ENCODE results near the gene UFD1.

UFD1 gene, protein sequence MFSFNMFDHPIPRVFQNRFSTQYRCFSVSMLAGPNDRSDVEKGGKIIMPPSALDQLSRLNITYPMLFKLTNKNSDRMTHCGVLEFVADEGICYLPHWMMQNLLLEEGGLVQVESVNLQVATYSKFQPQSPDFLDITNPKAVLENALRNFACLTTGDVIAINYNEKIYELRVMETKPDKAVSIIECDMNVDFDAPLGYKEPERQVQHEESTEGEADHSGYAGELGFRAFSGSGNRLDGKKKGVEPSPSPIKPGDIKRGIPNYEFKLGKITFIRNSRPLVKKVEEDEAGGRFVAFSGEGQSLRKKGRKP

DNA sequence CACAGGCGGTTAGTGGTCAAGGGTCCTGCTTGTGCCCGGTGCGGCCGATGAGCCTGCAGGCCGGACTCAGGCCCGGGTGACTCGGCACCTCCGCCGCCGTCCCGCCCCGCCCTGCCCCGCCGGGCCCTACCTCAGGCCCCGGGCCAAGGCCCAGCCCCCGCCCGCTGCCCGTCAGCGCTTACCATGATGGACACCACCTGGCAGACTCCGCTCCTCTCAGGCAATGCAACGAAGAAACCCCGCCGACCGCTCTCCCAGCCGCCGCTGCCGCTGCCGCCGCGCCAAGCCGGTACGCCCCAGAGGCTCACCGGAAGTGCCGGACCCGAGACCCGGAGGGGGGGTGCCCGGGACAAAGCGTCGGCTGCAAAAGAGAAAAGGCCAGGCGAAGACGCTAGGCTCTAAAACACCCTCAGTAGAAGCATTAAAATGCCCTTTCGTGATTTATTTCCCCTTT is at the start of gene UFD1:
TSS of gene UFD1 (minus strand) at position 293 of the 454 bp plus-strand sequence. CDS start at position 185, 108 bp downstream.
- DNase-seq: peak; percentile 88

DNA sequence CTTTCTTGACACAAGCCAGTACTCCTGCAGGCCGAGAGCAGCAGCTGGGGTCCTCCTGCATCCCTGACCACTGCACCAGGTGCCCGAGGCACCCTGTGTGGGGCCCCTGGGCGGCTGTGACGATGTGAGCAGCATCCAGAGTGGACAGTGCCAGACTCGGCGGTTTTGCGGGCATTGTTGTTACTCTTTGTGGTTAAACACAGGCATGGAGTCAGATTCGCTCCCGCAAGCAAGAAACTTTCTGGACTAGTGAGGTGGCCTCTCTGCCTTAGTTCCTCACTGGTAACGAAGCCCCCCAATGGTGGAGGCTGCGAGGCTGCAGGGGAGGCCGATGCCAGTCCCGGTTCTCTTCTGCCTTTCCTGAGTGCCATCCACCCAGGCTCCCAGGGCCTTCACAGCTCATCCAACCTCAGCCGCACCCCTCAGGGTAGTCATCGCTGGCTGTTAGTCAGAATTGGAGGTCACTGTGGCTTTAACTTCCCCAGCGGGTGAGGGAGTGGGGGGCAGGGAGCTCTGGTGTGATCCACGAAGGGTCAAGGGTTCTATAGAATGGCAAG is 48.9 kb upstream of the UFD1 start:
- peak; percentile 16 for DNase-seq

DNA sequence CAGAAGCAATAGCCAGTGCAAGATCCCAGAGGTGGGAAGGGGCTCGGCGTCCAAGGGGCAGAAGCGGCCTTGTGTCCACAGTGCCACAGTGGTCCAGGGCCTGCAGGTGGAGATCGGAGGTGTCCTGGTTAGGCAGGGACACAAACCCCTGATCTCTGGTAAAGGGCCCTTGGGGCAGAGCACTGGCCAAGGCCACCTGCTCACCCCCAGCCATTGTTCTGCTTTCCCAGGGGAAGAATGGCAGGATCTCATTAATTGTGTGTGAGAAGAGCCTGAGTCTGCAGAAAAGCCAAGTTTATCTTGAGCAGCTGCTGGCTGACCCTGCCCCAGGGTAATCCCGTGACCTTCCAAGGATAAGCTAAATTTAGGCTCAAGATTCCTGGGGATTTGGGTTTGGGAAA is 48.3 kb upstream of the UFD1 start:
- DNase-seq: no peak

DNA sequence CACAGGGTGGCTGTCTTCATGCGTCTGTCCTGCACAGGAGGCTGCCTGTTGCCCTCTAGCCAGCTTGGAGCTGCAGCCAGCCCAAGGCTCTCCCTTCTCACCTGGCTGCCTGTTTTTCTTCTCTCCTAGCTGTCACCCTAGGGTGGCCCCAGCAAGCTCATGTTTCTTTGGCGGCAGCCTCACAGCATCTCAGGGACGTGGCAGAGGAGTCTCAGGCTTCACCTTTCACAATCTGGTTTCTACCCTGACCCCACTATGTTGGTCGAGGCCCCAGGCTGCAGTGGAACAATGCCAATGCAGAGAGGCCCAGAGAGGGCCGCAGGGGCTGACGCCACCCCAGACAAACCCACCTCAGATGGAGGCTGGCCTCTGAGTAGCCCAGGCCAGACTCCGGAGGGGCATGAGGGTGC is 47.7 kb upstream of the UFD1 start:
- no peak for DNase-seq

DNA sequence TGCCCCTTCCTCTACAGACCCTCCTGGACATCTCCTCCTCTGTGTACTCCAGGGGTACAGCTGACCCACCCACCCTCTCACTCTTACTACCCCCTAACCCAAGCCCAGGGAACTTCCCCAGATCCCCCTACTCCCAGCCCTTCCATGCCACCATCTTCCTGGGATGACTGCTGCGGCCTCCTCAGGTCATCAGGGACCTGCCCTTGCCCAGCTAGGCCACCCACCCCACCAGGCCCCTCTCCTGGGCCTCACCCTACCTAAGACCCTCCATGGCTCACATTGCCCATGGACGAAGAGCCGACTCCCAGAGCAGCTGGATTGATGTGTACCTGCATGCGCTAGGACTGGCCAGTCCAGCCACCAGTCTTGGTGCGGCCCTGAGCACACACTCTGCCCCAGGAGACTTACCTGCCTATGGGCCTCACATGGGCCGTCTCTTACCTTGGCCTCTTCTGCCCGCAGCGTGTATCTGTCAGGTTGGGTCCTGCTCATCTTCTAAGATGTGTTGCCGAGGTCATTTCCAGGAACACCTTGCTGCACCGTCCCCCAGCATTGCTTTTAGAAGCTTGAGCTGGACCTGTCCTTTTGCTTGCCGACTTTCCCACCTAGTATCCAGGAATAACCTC is 47.2 kb upstream of the UFD1 start:
- no peak for DNase-seq

DNA sequence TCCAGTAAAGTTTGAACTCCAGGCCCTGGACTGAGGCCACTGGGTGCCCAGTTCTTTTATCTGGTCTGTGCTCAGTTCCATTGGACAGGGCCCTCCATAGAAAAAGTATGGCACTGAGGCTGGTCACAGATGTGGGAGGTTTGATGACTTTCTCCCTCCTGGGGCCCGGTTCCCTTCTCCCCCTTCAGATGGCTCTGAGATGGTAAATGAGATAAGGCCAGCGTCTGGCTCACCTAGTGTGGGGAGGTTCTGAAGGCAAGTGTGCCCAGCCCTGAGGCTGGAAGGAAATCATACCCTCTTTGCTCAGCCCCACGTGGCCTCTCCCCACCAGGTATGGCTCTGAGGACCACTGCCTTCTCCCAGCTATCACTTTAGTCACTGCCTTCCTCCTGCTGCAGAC is 46.7 kb upstream of the UFD1 start:
- no peak for DNase-seq

DNA sequence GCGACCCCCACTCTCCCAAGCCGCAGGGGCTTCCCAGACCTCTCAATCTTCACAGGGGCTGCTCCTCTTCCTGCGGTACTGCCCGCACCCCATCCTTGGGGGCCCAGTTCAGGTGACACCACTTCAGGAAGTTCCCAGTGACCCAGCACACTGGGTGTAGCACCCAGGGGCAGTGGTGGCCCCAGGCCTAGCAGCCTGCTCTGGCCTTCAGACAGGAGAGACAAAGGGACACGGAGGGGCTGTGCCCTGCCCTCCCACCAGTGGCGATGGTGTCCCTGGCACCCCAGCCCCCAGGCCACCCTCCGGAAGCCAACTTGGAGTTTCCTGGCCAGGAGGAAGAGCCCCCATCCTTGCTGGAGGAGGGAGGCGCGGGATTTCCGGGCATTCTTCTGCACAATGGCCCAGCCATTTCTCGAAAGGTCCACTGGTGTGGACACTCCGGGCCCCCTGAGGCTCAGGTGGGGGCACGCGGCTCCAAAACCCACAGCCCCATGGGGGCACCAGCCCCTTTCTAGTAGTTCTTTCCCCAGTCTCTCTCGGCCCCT is 46.2 kb upstream of the UFD1 start:
- DNase-seq: peak; percentile 29

DNA sequence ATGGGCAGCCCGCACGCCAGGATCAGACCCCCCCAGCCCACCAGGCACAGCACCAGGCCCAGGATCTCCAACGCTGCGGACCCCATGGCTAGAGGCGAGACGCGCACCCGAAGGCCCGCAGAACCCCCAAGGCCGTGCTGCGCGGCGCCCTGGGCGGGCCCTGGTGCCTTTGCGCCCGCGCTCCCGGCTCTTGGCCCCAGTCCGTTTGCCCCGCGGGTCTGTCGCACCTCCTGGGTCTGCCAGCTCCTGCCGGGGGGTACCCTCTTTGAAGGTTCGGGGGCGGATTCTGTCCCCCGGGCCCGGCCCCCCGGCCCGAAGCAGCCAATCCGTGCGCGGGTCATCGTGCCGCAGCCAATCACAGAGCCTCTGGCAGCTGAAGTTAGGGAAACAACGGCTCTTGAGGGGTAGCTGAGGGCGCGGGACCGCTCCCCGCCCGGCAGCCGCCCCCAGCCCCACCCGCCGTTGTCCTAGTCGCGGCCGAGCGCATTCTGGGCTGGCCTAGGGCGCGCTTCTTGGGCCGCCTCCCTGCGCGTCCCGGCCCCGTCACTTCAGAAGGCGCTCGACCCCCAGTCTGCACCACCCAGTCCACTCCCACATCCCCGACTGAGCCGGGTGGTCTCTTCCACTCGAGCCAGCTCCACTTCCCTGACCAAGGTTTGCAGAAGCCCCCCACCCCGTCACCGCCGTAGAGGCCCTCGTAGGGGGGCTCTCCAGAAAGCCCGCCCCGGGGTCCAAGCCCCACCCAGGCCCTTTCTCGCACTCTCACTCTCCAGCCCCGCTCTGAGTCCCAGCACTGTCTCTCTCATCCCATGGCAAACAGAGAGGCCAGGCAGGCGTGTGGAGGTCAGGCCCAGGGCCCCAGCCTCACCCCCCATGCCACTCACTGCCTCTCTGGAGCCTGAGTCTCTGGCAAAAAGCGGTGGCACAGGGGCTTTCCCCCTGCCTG is 45.5 kb upstream of the UFD1 start, which contains the start of gene CLDN5:
TSS of gene CLDN5 (minus strand) at position 241 of the 946 bp plus-strand sequence. CDS start at position 86, 155 bp downstream.
- peak; percentile 67 for DNase-seq

DNA sequence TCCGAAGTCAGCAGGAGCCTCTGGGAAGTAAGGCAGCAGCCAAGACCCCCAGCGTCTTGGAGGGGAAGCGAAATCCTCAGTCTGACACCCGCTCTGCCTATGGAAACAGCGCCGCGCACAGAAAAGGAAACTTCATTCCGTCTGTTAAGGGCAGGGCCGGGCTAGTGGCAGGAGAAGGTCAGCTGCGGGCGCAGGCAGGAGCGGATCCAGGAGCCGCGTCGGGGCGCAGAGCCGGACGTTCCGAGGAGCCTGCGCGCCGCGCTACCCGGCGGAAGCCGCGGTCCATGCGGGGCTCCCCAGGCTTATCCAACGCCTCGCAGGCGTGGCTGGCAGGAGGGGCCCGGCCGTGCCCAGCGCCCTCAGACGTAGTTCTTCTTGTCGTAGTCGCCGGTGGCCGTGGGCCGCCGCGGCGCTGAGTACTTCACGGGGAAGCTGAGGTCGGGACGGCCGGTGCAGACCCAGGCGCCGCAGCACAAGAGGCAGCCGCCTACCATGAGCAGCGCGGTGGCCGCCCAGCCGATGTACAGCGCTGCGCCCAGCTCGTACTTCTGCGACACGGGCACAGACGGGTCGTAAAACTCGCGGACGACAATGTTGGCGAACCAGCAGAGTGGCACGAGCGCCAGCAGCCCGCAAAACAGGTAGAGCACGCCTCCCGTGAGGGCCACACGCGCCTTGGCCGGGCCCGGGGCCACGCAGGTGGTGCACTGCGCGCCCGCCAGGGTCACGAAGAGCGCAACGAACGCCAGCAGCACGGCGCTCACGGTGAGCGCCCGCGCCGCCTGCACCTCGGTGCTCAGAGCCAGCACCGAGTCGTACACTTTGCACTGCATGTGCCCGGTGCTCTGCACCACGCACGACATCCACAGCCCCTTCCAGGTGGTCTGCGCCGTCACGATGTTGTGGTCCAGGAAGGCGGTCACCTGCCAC is 44.5 kb upstream of the UFD1 start:
- peak; percentile 37 for DNase-seq

DNA sequence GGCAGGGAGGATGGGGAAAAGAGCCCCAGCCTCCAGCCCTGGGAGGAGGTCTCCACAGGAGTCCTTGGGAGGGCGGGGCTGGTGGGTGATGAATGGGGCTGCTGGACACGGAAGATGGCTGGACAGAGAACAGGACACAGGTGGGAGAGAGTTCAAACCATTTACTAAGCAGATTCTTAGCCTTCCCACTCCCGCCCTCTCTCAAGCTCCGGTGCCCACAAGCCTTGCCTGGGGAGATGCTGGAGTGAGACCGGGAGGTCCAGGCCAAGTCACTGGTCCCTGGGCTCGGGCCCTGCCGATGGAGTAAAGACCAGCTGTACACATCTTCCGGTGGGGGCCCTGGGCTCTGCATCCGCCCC is 43.9 kb upstream of the UFD1 start:
- DNase-seq: no peak

DNA sequence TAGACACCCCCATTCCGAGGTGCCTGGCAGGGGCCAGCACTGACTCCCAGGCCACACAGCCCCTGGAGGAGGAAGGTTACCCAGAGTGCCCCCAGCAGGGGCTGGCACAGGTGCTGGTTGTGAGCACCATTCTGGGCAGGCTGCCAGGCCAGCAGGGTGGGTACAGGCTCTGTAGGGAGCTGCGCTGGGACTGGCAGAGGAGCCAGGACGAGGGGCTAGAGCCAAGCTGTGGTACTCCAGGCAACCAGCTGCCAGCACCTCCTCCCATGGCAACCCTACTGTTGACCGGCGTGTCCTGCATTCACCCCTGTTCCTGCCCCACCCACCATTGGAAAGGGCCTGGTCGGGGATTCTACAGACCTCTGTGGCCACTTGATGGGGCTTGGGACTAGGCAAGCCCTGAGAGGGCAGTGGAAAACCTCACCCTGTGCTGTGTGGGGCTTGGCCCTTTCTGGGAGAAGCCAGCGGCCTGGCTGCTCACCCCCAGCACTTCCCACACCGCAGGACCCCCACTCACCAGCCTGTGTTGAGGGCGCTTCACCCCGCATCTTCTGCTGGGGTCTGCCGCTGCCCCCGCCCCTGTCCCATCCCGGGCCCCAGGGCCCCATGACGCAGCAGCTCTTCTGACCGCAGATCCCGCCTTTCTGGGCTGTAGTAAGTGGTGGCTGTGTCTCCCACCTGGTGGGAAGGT is 43.3 kb upstream of the UFD1 start:
- peak; percentile 51 for DNase-seq

DNA sequence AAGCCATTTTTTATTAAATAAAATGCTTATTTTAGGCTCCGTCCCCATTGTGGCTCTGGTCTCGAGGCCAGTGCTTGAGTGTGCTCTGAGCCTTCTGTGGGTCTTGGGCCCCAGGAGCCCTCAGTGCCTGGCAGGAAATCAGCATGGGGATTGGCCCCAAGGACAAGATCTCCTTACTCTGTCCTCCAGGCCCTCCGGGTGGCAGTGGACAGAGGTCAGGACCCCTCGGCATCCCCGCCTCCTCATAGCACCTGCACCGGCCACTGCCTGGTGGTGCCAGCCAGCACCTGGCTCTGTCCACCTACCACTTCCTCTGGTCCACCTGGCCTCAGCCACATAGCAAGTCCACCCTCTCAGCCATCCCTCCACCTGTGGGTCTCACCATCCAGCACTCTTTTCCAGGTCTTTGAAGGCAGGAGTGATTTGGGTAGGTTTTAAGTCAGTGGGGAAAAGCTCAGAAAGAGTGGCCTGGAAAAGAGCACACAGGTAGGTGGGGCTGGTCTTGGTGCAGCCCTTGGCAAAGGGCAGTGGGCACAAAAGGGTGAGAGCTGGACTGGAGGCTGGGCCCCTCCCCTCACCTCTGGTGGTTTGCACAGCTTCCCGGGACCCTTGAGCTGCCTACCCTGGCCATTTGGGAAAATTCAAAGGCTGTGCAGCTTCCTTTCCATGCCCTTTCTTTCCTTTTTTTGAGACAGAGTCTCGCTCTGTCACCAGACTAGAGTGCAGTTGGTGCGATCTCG is 41.7 kb upstream of the UFD1 start:
- no peak for DNase-seq

DNA sequence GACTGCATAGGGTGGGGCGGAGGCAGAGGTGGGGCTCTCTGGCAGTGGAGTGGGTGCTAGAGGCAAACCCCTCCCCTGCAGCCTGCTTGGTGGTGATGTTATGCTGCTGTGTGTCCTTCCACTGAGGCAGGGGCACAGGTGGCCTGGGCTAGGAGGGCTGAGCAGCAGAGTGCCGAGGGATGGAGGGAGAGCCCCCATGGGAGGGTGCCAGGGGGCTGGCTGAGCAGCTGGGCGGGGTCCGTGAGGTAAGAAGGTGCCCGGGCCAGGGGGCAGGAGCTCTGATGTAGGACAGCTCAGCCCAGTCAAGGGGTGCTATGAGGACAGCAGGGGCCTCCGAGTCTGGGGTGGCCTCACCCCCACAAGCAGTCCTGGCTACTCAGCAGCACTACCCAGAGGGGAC is 41.0 kb upstream of the UFD1 start:
- DNase-seq: no peak

DNA sequence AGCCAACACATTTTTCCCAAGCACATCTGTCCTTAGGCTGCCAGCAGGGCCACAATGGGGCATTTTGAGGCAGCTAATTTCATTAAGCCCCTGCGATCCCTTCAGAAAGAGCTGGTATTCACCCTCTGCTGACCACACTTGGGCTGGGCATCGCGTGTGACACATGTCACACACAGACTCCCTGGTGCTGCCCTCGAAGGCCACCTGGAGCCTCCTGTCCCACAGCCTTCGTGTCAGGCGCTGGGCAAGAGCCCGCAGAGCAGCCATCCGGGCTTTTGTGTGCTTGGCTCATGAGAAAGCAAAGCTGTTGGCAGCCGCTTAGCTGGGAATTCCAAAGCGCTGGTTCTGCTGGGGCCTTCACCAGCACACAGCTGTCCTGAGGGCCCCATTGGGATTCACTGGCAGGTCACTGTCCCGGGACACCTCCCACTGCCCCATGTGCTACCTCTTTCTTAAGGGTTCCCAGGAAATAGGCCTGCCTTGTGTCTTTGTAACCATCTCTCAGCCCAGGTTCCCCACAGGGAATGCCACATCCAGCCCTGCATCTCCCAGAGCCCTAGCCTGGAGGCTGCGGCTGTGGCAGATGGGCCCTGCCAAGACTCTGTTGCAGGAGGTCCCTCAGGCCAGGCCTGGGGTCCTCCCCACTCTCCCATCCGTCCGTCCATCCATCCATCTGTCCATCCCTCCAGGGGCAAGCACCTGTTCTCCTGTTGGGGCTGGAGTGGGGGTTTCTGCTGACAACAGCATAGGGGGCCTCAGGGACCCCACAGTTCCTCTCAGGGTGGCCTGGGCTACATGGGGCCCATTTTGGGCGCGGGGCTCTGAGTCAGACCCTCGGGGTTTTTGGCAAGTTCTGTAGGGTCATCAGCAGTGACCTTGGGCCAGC is 40.3 kb upstream of the UFD1 start:
- DNase-seq: no peak

DNA sequence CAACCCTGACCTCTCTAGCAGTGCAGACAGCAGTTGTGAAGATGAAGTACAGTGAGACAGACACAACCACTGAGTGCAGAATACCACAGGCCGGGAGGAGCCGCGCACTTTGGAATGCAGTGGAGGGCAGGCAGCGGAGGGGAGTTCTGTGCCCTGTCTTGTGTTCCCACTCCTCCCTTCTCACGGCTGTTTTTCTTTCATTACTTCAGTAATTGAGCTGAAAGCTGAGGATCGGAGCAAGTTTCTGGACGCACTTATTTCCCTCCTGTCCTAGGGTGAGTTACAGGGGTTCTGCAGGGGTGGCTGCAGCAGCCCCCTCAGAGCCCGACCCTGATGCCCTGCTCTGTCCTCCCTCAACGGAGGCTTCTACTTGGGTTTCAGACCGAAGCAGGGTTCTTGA is 39.6 kb upstream of the UFD1 start:
- DNase-seq: no peak

DNA sequence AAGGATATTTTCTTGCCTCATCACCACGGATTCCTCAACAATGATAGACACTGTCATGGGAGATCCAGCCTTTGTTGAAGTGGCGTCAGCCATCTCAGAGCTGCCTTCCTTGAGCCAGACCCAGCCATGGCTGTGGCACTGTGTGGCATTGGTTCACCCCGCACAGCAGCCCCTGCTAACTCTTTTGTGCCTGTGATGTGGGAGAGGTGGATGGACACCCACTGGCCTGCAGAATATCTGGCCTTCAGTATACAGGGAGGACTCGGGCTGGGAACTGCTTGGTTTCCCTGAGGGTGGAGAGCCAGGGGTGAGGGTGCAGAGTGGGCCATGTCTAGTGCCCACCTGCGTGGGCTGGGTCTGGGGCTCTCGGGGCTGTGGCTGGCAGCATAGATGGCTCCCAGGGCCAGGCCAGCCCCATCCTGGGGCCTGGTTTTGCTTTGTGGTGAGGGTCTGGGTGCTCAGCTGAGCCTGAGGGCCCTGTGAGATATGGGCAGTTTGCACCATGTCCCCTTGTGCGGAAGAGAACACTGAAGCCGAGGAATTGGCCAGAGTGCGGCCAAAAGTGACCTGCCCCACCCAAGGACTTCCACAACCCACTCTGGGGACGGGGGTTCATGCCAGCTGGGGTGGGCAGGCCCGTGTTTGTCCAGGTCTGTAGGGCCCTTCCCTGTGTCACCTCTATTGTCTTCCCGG is 39.1 kb upstream of the UFD1 start:
- DNase-seq: no peak

DNA sequence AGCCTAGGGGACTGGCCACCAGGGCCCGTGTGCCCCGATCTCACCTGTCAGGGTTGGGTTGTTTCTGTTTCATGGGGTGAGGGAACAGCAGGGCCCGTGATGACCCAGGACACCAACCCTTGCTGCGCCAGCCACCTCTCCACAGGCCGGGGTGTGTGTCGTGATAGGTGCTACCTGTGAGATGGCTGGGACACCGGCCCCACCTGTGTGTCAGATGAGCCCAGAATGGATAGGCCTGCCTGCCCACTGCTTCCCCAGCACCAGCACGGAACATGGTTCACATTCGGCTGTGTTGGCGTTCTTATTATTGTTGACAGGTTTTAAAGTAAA is 38.1 kb upstream of the UFD1 start:
- DNase-seq: no peak

DNA sequence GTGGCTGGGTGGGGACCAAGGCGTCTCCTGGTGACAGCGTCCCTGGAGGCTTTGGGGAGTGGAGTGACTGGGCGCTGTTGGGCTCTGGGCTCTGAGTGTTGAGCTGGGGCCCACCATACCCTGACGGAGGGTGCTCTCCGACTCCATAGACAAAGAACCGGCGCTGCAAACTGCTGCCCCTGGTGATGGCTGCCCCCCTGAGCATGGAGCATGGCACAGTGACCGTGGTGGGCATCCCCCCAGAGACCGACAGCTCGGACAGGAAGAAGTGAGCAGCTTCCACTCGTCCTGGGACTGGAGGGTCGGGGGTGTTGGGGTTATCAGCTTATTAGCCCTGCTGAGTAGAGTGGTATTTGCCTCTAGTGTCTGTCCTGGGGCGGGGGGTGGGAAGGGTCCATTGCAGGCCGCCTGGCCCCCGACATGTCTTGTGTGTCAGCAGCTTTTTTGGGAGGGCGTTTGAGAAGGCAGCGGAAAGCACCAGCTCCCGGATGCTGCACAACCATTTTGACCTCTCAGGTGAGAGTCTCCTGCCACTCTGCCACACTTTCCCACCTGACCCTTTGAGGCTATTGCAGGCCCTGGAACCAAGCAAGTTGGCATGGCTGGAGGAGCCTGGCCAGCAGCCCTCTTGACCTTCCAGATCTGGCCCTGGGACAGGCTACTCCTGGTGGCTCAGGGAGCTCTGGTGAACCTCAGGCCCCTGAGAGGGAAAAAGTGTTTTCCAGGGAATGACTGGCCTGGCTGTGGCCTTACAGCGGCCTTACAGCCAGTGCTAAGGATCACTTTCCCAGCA is 37.6 kb upstream of the UFD1 start:
- no peak for DNase-seq
